ENCODE measurements around the gene GRIK3. TPM values are rescaled to one million over a fixed set of nuclear protein-coding genes. Genes with fewer than 3 reads are reported as not detected.

GRIK3 gene
- total and polyA plus RNA-seq, 2 experiments from 2014 or later: 0.31 to 2.9 TPM

DNA sequence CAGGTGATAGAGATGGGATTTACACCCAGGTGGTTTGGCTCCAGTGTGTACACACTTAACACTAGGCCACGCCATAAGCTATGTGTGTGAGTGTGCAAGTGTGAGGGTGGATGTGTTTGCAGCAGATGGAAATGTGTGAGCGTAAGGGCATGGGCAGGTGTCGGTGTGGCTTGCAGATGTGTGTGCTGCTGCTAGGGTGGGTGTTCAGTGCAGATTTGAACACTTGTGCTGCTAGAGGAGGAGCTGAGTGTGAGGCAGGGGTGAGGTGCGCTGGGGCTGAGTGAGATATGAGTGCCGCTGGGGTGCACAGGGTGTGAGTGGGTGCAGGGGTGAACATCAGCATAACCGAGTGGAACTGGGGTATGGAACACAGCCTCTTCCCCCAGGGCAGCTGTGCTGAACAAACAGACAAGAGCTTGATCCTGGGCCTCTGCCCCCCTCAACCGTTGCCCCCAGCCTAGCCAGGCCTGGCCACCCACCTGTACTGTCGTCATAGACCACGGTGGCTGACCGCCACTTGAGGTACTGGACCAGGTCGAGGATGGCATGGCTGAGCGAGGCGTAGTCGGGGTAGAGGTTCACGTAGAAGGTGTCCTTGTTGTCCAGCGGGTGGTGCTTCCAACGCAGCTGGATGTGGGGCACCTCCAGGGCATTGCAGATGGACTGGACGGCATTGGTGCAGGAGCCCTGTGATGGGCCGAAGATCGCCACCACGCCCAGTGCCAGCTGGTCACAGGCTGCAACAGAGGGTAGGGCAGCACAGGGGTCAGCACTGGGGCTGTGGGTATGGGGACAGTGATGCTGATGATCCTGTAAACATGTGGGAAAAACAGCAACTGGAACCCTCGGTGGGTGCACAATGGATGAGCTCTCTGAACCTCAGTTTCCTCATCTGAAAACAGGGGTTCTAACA is 153.9 kb downstream of the GRIK3 start:
- H3K36me3 ChIP-seq (ENCODE audit: insufficient read depth): no peaks in the 10 kb centered on the region
- ATAC-seq: no peak

DNA sequence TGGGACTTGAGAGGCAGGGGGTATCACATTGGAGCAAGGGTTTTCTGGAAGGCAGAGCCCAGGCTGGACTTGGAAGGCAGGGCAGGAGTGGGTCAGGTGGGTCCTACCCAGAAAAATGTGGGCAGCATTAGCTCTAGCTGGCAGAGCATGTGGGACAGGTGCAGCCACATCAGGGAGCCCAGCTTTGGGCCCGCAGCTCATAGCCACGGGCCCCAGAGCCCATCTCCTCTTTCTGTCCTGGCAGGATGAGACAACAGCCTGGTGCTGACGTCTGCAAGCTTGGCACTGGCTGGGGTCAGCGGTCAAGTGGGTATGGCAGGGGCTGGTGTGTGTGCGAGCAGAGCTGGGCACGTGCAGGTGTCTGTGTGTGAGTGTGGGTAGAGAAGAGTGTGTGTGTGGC is 154.7 kb downstream of the GRIK3 start:
- TF ChIP-seq EZH2 (IDR thresholded peaks at IDR 0.05; ENCODE audit: low read depth, unreplicated experiment): no peak
- no peak for TF ChIP-seq NANOG (IDR thresholded peaks at IDR 0.05; ENCODE audit: borderline replicate concordance)
- ATAC-seq (no peak), DNase-seq (ENCODE audit: low spot score) (no peak)
- Mint-ChIP-seq H3K27me3 (ENCODE audit: insufficient read depth, low read depth, poor library complexity) (peaks cover 11% of the 10 kb centered on the region), H3K36me3 (ENCODE audit: low read depth) (no peaks in the 10 kb centered on the region), H3K4me1 (no peaks in the 10 kb centered on the region), H3K9me3 (no peaks in the 10 kb centered on the region), H3K27ac (0 out of 2 replicates have a peak overlapping the region, but pooled peaks have one; percentile 22), H3K4me3 (no peak overlapping the region)
- Histone ChIP-seq H3K9me2 (ENCODE audit: insufficient read depth) (no peaks in the 10 kb centered on the region; the same call in 1 of the 2 replicates), H3K4me3 (no peak overlapping the region), H4K20me1 (replicated peaks; ENCODE audit: insufficient read depth) (no peaks in the 10 kb centered on the region), H2AFZ (no peak overlapping the region), H3K36me3 (ENCODE audit: insufficient read depth) (no peaks in the 10 kb centered on the region), H3K4me1 (ENCODE audit: insufficient read depth) (no peaks in the 10 kb centered on the region), H3K4me2 (no peak overlapping the region), H3K27ac (ENCODE audit: low read depth) (no peak overlapping the region), H3K79me2 (replicated peaks; ENCODE audit: insufficient read depth) (no peaks in the 10 kb centered on the region), H3F3A (replicated peaks; ENCODE audit: low read depth) (no peaks in the 10 kb centered on the region), H3K27me3 (ENCODE audit: insufficient read depth) (no peaks in the 10 kb centered on the region)

More for the DNA sequence above, 153.9 kb downstream of the GRIK3 start:
- no peak for TF ChIP-seq ZNF114 (CRISPR knock-in tag; IDR thresholded peaks at IDR 0.05)
- no peak for TF ChIP-seq JUNB (IDR thresholded peaks at IDR 0.05; ENCODE audit: unreplicated experiment)
- TF ChIP-seq CTCF (conservative IDR thresholded peaks at IDR 0.05; ENCODE audit: low read depth in 2 of 2): no peak
- TF ChIP-seq STAT1 (IDR thresholded peaks at IDR 0.05; ENCODE audit: unreplicated experiment): no peak
- Histone ChIP-seq H3K27ac (ENCODE audit: low read depth) (no peak overlapping the region), H4K20me1 (replicated peaks; ENCODE audit: insufficient read depth) (no peaks in the 10 kb centered on the region), H3K4me3 (no peak overlapping the region), H3K4me1 (ENCODE audit: insufficient read depth) (no peaks in the 10 kb centered on the region), H3K79me2 (replicated peaks; ENCODE audit: insufficient read depth) (no peaks in the 10 kb centered on the region), H3K27me3 (ENCODE audit: insufficient read depth) (no peaks in the 10 kb centered on the region), H3K4me2 (no peak overlapping the region), H3K9me2 (ENCODE audit: insufficient read depth) (no peaks in the 10 kb centered on the region; the same call in 1 of the 2 replicates), H3F3A (replicated peaks; ENCODE audit: low read depth) (no peaks in the 10 kb centered on the region), H2AFZ (no peak overlapping the region)
- Mint-ChIP-seq H3K4me1 (no peaks in the 10 kb centered on the region), H3K27me3 (ENCODE audit: insufficient read depth, low read depth, poor library complexity) (peaks cover 11% of the 10 kb centered on the region), H3K9me3 (no peaks in the 10 kb centered on the region), H3K4me3 (no peak overlapping the region), H3K36me3 (ENCODE audit: low read depth) (no peaks in the 10 kb centered on the region), H3K27ac (no peak overlapping the region)
- no peak for DNase-seq (ENCODE audit: low spot score)

- H3K9me3 Mint-ChIP-seq: no peaks in the 10 kb centered on the region
- ATAC-seq (no peak), DNase-seq (ENCODE audit: low spot score) (no peak)
- no peak for TF ChIP-seq REST (IDR thresholded peaks at IDR 0.05; ENCODE audit: unreplicated experiment)
- no peak for TF ChIP-seq ZNF331 (CRISPR knock-in tag; IDR thresholded peaks at IDR 0.05; ENCODE audit: low read depth)
- TF ChIP-seq EZH2phosphoT487 (IDR thresholded peaks at IDR 0.05; ENCODE audit: unreplicated experiment): no peak
- no peak for TF ChIP-seq EZH2 (IDR thresholded peaks at IDR 0.05; ENCODE audit: low read depth, unreplicated experiment)
- no peak for TF ChIP-seq POLR2AphosphoS5 (IDR thresholded peaks at IDR 0.05; ENCODE audit: low read depth)
- no peak for TF ChIP-seq STAT1 (IDR thresholded peaks at IDR 0.05; ENCODE audit: unreplicated experiment)
- no peak for TF ChIP-seq CTCF (conservative IDR thresholded peaks at IDR 0.05; ENCODE audit: low read depth in 2 of 2)
- TF ChIP-seq CREB1 (CRISPR knock-in tag; IDR thresholded peaks at IDR 0.05; ENCODE audit: low read depth): no peak
These were observed 157.3 kb downstream of the GRIK3 start for GRCh38 chr1:36876990-36877389.

More at GRCh38 chr1:36876990-36877389, 157.3 kb downstream of the GRIK3 start:
- Mint-ChIP-seq H3K27ac (no peak overlapping the region), H3K4me1 (no peaks in the 10 kb centered on the region), H3K4me3 (no peak overlapping the region), H3K36me3 (ENCODE audit: low read depth) (no peaks in the 10 kb centered on the region), H3K27me3 (ENCODE audit: insufficient read depth, low read depth, poor library complexity) (peaks cover 8% of the 10 kb centered on the region)
- Histone ChIP-seq H3K9me2 (ENCODE audit: insufficient read depth) (no peaks in the 10 kb centered on the region; the same call in 1 of the 2 replicates), H4K20me1 (replicated peaks; ENCODE audit: insufficient read depth) (no peaks in the 10 kb centered on the region), H3K4me3 (no peak overlapping the region), H3K27me3 (ENCODE audit: insufficient read depth) (no peaks in the 10 kb centered on the region), H3K4me2 (no peak overlapping the region), H3K36me3 (ENCODE audit: insufficient read depth) (no peaks in the 10 kb centered on the region), H3K79me2 (replicated peaks; ENCODE audit: insufficient read depth) (no peaks in the 10 kb centered on the region), H2AFZ (no peak overlapping the region), H3K4me1 (ENCODE audit: insufficient read depth) (no peaks in the 10 kb centered on the region), H3F3A (replicated peaks; ENCODE audit: low read depth) (no peaks in the 10 kb centered on the region), H3K27ac (ENCODE audit: low read depth) (no peak overlapping the region)
